ENCODE measurements around the gene IMPACT.

- TF ChIP-seq CTCF (IDR thresholded peaks at IDR 0.05; ENCODE audit: low read depth, low read length, missing input control) (no peak), RAD21 (IDR thresholded peaks at IDR 0.05) (no peak), EGR1 (IDR thresholded peaks at IDR 0.05; ENCODE audit: low read depth in 2 of 2) (no peak), GABPA (IDR thresholded peaks at IDR 0.05 in 1 of 2, conservative IDR thresholded peaks at IDR 0.05 in 1 of 2) (no peak), MAX (IDR thresholded peaks at IDR 0.05) (no peak)
Observed at GRCh38 chr18:24465486-24465885, 39.0 kb downstream of the IMPACT start.
